HG03378 (cell line): ENCODE data around the gene ARMH4.

Experiments used
- ATAC-seq: cut with Tn5 transposase; IDR thresholded peaks from one replicate; pipeline ENCODE4 v1.9.1; 2021; ENCODE audit warnings: mild to moderate bottlenecking, moderate library complexity; ENCODE audit not compliant: unreplicated experiment

The ARMH4 gene

DNA sequence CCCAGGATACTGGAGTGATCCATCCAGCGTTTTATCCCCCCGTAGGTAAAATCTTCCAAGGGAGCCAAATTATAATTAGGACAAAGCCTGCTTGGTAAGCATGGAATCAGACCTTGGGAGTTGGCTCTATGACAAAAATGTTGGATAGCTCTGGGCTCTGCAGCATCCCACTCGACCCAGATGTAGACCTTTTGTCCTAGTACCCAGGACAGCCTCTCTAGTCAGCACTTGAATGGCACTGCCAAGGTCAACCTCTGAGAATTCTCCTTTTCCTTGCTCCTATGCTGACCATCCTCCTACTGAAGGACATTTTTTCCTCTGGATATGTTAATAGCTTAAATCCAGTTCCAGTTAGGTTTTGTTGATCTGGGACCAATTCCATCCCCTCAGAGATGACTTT is 181.4 kb downstream of the ARMH4 start:
- no peak for ATAC-seq

GRCh38 chr14:57970175-57970574 is 181.8 kb downstream of the ARMH4 start:
- no peak for ATAC-seq

DNA sequence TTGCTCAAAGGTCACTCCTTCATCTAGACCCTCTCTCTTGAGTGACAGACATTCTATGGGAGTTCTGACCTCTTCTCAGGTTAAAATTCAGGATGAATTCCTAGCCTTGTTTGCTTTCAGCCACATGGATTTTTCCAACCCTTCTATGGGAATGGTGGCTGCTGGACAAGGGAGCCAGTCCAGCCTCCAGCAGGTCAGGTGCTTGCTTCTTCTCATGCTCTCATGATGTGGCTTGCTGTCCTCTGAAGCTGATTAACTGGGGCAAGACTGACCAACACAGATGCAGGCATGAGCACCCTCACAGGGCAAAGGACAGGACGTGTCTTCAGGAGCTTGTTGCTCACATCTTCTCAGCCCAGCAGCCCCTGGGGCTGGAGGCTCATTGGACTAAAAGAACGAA is 188.9 kb downstream of the ARMH4 start:
- ATAC-seq, result no peak

DNA sequence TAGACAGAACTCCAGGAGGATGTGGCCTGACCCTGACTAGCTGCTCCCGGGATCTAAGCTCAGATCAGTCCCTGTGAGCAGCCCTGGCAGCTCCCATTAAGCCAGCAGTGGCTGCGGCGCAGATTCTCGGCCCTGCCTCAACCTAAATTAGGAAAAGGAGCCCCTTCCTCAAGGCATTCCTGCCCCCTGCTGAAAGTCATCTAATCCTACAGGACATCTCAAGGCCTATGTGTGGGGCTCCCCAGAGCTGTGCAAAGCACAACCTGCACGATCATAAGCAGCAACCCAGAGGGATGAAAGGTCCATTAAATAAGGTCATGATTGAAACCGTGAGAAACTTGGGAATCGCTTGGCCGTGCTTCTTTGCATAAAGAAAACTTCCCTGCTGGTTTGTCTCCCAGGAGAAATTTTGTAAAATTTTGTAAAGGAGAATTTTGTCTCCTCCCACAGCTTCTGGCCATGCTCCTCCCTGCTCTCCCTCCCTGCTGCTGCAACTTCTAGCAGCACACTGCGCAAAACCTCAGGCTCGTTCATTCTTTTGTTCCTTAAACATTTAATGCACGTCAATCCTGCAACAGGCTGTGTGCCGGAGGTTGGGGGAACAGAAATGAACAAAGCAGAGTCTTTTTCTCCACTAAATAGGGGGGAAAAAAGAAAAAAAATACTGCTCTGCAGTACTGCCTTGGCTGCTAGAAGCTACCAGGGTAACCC is 189.5 kb downstream of the ARMH4 start:
- ATAC-seq, result no peak

GRCh38 chr14:57961786-57962060 is 190.3 kb downstream of the ARMH4 start:
- ATAC-seq, result no peak

- no peak for ATAC-seq
These were observed 190.8 kb downstream of the ARMH4 start for GRCh38 chr14:57960946-57961785.

- ATAC-seq, result no peak
These were observed 194.6 kb downstream of the ARMH4 start for GRCh38 chr14:57957441-57957840.
